ENCODE data around the gene CAMTA1.

DNA sequence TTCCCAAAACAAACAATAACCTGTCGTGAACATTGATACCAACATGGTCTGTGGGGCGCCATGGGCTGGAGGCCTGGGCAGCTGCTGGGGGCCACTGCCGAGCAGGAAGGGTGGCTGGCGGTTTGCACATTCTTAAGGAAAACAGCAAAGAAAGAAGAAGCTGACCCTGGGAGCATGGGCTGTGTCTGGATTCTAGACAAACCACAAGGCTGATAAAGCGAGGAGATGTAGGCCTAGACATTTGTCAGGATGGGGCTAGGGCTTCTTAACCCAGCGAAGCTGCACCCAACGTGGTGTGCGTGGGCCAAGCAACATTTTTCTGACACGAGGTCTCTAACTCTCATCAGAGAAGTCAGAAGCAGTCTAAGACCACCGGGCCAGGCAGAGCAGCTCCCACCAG lies 663.7 kb downstream of the CAMTA1 start:
- TF ChIP-seq EP300 (conservative IDR thresholded peaks at IDR 0.05; ENCODE audit: poor library complexity, severe bottlenecking) (no peak), TAF1 (IDR thresholded peaks at IDR 0.05; ENCODE audit: low read depth) (no peak), EZH2 (IDR thresholded peaks at IDR 0.05; ENCODE audit: borderline replicate concordance, insufficient read depth, low read length, poor library complexity, severe bottlenecking) (no peak)
- TF ChIP-seq, protein P1, sequence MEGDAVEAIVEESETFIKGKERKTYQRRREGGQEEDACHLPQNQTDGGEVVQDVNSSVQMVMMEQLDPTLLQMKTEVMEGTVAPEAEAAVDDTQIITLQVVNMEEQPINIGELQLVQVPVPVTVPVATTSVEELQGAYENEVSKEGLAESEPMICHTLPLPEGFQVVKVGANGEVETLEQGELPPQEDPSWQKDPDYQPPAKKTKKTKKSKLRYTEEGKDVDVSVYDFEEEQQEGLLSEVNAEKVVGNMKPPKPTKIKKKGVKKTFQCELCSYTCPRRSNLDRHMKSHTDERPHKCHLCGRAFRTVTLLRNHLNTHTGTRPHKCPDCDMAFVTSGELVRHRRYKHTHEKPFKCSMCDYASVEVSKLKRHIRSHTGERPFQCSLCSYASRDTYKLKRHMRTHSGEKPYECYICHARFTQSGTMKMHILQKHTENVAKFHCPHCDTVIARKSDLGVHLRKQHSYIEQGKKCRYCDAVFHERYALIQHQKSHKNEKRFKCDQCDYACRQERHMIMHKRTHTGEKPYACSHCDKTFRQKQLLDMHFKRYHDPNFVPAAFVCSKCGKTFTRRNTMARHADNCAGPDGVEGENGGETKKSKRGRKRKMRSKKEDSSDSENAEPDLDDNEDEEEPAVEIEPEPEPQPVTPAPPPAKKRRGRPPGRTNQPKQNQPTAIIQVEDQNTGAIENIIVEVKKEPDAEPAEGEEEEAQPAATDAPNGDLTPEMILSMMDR (IDR thresholded peaks at IDR 0.05; ENCODE audit: poor library complexity, severe bottlenecking) = no peak

Measured in neural cell (in vitro differentiated cells).